HG02884 (cell line): ENCODE results near the gene CRISPLD2.

Experiments
- ATAC-seq: cut with Tn5 transposase; IDR thresholded peaks from one replicate; pipeline ENCODE4 v1.9.1; 2021; ENCODE audit warnings: mild to moderate bottlenecking, moderate library complexity; ENCODE audit not compliant: unreplicated experiment

CRISPLD2 gene

DNA sequence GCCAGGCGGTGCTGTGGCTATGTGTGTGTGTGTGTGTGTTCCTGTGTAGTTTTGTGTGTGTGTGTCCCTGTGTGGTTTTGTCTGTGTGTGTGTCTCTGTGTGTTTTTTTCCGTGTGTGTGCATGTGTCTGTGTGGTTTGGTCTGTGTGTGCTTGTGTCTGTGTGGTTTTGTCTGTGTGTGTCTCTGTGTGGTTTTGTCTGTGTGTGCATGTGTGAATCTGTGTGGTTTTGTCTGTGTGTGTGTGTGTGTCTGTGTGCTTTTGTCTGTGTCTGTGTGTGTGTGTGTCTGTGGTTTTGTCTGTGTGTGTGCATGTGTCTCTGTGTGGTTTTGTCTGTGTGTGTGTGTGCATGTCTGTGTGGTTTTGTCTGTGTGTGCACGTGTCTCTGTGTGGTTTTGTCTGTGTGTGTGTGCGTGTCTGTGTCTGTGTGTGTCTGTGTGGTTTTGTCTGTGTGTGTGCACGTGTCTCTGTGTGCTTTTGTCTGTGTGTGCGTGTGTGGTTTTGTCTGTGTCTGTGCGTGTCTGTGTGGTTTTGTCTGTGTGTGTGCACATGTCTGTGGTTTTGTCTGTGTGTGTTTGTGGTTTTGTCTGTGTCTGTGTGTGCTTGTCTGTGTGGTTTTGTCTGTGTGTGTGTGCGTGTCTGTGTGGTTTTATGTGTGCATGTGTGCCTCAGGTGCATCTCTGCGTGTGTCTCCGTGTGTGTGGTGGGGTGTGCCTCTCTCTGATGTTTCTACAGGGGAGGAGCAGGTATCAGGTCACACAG lies 129.2 kb downstream of the CRISPLD2 start:
- no peak for ATAC-seq

- ATAC-seq: no peak
These were observed 130.1 kb downstream of the CRISPLD2 start for GRCh38 chr16:84949772-84950436.

DNA sequence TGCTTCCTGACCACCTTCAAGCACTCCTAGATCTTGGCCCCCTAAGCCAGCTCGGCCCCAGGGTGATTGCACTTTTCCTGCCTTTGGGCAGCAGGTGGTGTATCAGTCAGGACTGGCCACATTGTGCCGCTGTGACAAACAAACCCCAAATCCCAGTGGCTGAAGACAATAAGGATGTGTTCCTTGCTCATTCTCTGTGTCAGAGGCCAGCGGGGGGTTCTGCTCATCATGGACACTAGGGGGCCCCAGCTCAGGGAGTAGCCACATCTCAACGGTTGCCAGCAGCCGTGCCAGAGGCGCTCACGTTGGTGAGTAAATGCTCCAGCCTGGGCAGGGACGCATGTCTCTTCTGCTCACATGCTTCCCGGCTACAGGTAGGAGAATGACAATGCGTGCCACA lies 131.1 kb downstream of the CRISPLD2 start:
- ATAC-seq: no peak

DNA sequence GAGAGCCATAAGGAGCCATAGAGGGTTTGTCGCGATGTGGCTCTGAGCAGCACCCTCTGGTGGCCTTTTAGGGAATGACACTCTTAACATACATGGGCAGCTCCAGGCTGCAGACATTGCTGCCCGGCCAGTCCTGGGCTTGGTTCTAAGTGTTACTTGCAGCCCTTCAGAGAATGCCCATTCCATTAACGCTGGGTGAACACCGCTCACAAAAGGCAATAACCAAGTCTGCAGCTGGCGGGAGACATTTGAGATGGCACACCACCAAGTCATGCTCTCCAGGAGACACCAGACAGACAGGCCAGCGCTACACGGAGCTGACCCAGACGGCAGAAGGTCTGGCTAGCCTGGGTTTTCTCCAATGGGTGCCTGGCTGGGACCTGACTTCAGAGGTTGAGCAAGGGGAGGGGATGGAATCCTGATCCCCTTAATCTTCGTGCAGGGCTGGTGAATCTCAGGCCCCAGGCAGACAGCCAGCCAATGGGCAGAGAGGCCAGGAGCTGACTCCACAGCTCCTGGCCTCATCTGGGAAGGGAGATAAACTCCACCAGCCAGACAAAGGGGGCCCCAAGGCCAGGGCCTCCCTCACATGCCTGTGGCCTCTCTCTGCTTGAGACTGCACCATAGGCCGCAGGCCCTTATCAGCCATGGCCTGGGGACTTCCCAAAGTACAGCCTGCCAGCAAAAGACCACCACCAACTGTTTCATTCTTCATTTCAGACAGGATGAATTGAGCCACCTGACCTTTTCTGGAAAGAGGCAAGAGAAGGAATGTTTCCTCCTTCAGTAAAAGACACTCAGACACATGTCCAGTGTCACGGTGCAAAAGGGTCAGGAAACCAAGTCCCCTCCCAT lies 132.8 kb downstream of the CRISPLD2 start:
- ATAC-seq: peak; percentile 54

- ATAC-seq: no peak
These were observed 133.5 kb downstream of the CRISPLD2 start for GRCh38 chr16:84953190-84953746.

DNA sequence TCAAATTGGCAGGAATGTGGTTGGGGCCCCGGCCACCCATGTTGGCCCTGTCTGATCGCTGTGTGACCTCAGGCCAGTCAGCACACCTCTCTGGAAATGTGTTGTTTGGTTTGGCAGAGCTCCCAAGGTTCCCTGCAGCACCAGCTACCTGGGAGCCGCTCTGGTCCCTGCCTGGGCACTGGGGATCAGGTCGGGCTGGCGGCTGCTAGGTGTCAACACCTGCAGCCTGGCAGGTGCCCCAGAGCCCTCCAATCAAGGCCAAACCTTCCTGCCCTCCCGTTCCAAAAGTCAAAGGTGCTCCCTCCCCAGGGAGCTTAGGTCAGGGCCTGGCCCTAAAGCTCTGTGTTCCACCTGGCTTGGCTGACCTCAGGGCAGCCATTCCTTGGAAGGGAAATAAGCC lies 135.6 kb downstream of the CRISPLD2 start:
- ATAC-seq: no peak

DNA sequence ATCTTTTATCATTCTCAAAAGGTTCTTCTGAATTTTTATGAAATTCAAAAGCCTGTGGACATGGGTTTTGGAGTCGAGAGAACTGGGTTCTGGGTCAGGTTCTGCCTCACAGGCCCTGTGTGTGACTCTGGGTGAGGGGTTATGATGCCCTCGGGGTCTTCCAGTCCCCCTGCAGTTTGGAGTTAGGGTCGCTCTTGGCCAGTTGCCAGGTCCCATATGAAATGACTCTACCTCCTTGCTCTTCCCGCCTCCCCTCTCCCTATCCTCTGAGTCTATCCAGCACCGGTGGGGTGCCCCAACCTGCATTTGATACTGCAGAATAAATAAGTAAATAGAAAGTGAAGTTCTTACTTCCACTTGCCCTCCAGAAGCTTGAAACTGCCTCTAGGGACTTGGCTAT lies 137.4 kb downstream of the CRISPLD2 start:
- no peak for ATAC-seq

GRCh38 chr16:84957792-84958191 lies 138.0 kb downstream of the CRISPLD2 start:
- ATAC-seq: no peak
